Measurements from ENCODE around the gene MADD.
"Not testable (repeated sequence)": the region's sequence is repeated elsewhere in the genome, so short reads cannot be mapped to it uniquely, and the experiment has no call there.

MADD gene

DNA sequence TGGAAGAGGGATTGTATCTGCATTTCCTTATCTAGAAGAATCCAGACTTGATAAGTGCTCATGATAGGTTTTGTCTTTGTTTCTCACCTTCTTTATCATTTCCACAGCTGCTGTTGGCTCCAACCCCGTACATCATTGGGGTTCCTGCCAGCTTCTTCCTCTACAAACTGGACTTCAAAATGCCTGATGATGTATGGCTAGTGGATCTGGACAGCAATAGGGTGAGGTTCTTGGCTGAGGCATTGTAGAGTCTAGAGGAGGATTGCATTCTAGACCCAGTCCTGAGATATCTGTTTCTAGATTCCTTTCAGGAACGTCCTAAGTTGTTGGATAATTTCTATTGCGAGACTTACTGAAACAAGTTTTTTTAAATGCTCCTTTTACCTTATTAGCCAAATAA lies 8.1 kb downstream of the MADD start:
- no peak for DNase-seq

DNA sequence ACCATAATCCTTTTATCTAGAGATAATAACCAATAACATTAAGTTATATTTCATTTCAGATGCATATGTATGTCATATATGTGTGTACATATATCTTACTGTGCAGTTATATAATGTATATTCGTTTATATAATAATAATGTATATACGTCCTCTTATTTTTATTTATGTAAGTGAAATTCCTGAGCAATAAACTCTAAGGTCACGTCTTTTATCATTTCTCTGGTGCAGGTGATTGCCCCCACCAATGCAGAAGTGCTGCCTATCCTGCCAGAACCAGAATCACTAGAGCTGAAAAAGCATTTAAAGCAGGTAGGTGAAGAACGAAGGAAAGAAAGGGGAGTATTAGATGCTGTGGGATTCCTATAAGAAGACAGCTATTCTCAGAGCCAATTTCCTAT lies 8.8 kb downstream of the MADD start:
- no peak for DNase-seq

DNA sequence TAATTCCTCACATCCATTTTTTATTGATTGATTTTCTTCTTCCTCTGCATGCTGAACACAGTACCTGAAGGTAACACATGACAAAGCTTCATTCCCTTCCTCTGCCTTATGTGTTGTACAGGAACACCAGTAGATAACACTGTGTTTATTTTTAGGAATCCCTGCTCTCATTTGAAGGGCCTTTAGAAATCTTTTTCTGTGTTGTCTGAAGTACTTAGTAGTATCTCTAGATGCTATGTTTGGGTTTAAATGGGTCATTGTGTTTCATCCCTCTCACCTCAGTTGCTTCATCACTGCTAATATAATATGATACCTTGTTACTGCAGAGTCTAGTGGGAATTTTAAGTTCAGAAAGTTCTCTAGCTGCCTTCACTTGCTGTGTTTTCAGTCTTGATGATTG lies 10.2 kb downstream of the MADD start:
- DNase-seq = no peak

DNA sequence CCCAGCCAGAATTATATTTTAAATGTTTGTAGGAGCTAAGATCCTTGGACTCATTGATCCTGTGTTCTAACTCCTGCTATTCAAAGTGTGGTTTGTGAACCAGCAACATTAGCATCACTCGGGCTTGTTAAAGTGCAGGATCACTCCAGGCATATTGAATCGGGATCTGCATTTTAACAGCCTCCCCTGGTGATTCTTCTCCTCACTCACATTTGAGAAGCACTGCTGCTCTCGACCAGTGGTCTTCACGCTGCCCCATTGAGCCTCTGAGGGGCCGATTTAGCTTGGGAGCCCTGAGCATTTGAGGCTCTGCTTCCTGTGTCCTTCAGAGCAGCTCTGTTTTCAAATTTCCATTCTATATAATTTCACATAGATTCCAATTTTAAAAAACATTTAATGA lies 10.9 kb downstream of the MADD start:
- no peak for DNase-seq

DNA sequence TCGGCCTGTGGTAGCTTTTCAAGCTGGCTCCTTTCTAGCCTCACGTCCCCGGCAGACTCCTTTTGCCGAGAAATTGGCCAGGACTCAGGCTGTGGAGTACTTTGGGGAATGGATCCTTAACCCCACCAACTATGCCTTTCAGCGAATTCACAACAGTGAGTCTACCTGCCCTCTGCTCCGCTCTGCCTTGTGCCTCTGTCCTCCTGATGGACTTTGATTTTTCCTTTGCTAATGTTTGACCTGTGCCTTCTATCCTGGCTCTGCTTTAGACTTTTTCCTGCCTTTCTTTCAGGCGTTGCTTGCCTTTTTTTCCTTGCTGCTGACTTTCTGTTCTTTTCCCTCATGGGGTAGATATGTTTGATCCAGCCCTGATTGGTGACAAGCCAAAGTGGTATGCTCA lies 12.5 kb downstream of the MADD start:
- no peak for DNase-seq

DNA sequence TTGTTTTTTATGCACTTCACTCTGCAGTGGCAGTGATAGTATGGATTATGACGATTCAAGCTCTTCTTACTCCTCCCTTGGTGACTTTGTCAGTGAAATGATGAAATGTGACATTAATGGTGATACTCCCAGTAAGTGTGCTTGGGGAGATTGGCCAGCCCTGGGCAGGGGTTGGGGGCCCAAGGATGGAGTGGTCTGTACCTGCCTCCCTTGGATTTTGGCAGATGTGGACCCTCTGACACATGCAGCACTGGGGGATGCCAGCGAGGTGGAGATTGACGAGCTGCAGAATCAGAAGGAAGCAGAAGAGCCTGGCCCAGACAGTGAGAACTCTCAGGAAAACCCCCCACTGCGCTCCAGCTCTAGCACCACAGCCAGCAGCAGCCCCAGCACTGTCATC lies 14.2 kb downstream of the MADD start:
- DNase-seq = no peak

DNA sequence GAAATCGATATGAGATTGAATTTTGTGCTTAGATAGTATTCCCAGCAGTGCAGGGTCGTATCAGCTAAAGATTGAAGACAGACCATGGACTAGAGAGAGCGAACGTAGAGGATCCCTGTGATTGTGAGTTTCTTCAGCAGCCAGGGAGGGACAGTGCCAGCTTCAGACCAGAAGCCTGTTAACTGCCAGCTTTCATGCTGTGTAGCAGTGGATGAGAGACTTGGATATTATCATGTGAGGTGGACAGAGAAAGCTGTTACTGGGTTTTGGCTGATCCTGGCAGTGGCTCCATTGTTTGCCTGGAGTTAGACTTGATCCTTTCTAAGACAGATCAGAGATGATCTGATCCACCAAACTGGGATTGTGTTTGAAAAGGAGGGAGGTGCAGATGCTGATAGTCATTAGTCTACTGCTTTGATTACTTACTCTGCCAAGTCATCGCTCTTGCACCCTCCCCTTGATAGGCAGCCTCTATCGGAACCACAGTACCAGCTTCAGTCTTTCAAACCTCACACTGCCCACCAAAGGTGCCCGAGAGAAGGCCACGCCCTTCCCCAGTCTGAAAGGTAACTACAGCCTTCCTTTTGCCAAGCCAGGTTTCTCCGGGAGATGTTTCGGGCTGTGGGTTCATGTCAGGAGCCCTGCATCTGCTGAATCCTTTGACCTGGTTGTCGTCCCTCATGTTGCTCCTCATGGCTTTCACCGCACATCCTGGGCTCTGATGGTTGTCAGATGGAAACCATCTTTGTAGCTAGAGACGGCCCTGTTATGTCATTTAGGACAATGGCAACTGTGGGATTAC lies 16.2 kb downstream of the MADD start:
- DNase-seq = no peak

DNA sequence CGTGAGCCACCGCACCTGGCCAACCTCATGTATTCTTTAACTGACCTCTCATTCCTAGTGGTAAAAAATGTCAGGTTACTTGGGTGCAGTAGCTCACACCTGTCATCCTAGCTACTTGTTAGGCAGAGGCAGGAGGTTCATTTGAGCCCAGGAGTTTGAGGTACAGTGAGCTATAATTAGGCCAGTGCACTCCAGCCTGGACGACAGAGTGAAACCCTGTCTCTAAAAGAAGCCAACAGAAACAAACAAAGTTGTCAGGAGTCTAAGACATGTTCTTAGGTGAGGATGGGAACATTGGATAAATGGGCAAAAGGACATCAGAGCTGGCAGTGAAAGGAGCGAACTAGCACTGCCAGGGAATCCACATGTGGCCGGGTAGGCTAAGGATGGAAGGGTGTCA lies 18.1 kb downstream of the MADD start:
- no peak for DNase-seq

DNA sequence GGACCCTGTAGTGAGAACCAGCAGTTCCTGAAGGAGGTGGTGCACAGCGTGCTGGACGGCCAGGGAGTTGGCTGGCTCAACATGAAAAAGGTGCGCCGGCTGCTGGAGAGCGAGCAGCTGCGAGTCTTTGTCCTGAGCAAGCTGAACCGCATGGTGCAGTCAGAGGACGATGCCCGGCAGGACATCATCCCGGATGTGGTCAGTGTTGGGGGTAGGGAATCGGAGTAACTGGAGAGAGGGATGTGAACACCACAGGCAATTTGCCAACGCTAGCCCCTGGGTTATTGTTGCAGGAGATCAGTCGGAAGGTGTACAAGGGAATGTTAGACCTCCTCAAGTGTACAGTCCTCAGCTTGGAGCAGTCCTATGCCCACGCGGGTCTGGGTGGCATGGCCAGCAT lies 19.9 kb downstream of the MADD start:
- DNase-seq = no peak

DNA sequence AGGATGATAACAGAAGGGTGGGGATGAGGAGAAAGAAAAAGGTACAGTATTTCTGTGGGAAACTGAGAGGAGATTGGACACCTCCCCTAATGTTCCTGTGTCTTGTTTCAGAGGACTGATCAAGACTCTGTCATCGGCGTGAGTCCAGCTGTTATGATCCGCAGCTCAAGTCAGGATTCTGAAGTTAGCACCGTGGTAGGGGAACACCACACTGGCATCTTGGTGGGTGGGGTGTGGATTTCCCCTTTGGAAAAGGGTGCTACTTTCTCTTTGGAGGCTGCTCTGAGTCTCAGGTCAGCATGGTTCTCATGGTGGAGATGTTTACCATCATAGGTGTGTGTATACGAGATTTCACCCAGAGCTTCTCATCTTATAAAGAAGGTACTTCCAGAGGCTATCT lies 25.5 kb downstream of the MADD start:
- no peak for DNase-seq

DNA sequence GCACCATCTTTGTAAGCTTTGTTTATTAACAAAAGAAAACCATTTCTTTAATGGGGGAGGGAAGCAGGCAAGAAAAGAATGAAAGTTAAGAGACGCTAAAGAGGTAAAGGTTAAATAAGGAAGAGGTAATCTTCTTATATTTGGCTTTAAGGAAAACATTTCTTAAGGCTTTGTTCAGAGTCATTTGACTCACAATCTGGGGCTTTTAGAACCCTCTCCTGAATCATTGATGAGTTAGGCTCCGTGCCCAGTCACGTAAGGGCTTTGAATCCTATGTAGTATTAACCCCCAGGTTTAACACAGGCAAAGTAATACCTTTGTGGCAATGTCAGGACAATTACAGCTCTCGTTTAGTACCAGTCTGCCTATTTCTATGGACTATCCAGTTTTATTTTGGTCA lies 26.1 kb downstream of the MADD start:
- no peak for DNase-seq

DNA sequence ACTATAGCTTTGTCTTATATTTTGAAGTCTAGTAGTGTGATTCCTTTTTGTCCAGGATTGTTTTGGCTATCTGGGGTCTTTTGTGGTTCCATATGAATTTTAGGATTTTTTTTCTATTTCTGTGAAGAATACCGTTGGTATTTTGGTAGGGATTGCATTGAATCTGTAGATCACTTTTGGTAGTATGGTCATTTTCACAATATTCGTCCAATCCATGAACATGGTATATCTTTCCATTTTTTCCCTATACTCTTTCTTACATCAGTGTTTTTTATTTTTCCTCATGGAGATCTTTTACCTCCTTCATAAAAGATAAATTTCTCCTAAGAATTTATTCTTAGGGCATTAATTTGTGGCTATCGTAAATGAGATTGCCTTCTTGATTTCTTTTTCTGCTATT lies 29.1 kb downstream of the MADD start:
- no peak for DNase-seq

DNA sequence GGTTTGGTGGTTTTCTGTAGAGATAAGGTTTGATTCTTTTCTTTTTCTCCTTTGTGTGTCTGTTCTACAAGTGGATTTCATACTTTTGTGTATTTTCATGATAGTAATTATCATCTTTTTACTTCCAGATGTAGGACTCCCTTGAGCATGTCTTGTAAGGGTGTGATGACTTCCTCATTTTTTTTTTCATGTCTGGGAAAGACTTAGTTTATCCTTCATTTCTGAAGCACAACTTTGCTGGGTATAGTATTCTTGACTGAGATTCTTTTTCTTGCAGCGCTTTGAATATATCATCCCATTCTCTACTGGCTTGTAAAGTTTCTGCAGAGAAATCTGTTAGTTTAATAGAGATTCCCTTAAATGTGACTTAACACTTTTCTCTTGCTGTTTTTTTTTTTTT lies 32.9 kb downstream of the MADD start:
- no peak for DNase-seq

DNA sequence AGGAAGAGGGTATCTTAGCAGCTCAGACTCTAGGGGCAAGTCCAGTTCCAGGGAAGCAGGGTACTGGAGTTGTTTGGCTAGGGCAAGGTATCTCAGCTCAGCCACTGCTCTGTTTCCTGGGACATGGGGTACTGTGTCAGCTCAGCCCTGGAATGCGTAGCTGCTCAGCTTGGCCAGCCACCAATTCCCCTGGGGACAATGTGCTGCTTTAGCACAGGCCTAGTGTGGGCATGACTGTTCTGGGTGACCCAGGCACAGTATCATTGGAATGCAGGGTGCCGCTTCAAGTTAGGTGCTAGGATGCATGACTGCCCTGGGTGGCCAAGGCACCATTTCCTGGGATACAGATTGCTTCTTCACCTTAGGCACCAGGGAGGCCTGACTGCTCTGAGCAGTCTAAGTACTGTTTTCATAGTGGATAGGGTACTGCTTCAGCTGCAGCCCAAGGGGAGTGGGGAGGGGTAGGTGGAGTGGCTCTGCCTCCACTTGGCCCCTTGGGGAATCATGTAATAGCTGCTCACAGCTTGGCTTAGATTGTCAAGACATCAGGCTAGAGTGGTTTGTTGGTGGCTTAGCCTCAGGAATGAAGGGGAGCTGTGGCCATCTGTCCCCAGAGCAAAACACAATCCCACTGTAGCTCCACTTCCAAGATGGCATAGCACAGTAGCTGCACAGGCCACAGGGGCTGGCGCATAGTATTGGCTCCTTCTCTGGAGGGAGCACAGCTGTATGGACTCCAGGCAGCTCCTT lies 36.0 kb downstream of the MADD start:
- no peak for DNase-seq

DNA sequence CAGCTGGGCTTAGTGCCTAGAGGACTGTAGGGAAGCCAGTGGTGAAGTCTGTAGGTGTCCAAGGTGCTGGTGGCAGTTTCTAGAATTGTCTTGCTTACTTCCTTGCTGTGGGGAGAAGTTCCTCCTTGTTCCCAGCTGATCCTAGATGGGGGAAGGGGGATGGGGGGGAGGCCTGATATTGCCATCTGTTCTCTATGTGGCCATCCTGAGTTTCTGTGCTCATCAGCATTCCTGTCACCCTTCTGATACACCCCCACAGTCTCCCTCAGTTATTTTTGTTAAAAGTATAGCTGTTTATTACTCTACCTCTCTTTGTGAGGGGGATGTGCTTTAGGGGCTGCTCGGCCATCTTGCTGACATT lies 36.5 kb downstream of the MADD start:
- no peak for DNase-seq

DNA sequence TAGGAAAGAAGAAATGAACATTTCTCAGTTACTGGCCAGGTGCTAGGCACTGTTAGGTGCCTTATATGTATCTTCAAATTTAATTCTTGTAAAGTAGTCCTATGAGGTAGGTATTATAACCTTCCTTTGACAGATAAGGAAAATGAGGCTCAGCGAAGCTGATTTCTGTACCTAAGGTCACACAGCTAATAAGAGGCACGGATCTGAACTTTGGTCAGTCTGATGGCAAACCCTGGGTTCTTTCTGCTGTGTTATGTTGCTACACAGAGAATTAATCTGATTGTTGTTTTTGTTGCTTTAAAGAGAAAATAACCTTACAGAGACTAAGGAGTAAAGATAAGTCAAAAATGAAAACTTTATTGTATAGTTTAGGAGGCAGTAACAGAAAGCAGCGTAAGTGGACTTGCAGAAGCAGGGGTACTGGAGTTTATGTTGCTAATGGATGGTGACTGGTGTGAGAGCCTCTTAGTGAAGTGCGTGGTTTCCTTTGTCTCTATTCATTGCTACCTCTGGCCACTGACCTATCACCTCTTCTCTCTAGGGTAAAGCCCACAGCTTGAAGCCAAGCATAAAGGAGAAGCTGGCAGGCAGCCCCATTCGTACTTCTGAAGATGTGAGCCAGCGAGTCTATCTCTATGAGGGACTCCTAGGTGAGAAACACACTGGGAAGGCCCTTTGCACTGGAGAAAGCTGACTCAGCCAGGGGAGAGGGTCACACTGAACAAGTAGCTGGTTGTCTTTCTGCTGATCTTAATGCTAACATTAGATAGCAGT lies 38.3 kb downstream of the MADD start:
- no peak for DNase-seq

DNA sequence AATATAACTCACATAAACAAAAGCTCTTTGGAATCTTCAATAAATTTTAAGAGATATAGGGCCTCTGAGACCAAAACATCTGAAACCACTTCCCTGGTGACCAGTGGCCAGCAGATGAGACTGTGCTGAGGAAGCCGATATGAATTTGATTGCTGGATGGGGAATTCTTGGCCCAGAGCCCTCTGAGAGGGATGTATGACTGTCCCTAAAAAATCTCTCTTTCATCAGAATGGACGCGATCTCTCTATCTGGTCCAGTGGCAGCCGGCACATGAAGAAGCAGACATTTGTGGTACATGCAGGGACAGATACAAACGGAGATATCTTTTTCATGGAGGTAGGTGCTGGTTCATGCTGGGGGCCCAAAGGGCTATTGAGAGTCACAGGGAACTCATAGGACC lies 45.1 kb downstream of the MADD start:
- DNase-seq = no peak

DNA sequence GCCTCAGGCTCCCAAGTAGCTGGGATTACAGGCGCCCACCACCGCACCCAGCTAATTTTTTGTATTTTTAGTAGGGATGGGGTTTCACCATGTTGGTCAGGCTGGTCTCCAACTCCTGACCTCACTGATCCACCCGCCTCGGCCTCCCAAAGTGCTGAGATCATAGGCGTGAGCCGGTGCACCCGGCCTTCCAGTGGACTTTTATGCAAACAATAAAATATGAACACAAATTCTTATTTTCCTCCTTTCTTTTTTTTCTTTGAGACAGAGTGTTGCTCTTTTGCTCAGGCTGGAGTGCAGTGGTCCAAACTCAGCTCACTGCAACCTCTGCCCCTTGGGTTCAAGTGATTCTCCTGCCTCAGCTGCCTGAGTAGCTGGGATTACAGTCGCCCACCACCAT lies 46.6 kb downstream of the MADD start:
- not testable (repeated sequence) for DNase-seq

DNA sequence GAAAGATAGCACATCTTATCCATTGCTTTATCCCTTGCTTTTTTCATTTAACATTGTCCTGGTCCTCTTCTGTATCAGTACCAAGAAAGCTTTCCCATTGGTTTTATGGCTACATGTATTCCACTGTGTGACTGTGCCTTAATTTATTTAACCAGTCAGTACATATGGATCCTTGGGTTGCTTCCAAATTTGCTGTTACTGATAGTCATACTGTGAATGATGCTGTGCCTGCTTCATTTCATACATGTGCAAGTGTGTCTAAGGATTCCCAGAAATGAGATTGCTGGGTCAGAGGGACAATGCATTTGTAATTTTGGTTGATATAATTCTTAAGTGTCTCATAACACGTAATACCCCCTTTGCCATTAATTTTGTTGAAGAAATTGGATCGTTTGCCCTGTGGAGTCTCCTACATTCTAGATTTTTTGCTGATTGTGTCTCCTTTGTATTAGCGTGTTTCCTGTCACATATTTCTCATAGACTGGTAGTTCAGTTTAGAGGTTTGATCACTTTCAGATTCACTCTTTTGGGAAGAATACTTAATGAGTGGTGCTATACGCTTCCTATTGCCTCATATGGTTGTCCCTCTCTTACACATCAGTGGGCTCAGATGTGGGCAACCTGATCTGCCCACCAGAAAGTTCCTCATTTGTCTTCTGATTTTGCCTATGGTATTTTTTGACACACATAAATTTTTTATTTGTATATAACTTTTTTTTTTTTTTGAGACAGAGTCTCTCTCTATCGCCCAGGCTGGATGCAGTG lies 47.3 kb downstream of the MADD start:
- DNase-seq = no peak

DNA sequence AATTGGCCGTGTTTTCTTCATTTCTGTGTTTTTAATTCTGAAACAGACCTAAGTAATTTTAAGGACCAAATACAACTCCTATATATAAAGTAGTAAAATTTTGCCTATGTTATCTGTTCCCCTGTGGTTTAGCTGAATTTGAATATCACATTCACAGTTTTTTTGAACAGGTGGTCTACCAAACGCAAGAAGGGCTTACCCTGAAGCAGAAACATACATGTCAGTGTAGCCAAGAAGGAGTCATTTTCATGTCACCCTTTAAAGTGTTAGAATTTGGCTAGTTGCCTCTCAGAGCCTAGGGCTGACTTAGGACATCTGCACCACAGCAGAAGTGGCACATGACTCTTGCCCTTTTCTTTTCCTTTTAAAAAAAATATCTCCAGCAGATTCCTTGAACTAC lies 48.2 kb downstream of the MADD start:
- no peak for DNase-seq

DNA sequence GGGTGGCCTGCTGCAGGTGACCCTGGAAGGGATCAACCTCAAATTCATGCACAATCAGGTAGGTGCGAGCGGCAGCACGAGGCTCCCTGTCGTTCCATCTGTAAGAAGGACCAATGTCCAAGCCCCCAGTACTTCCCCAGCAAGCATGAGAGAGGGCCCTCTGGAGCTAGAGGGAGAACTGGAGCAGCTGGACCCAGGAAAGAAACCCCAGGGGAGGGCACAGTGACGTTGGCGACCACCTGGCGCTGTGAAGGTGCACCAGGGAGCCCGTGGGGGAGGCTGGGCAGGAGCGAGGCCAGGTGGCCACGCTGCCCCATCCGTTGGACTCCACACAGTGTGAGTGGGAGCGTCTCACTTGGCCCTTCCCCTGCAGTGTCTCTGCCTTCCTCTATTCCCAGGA lies 54.6 kb downstream of the MADD start:
- DNase-seq = no peak

DNA sequence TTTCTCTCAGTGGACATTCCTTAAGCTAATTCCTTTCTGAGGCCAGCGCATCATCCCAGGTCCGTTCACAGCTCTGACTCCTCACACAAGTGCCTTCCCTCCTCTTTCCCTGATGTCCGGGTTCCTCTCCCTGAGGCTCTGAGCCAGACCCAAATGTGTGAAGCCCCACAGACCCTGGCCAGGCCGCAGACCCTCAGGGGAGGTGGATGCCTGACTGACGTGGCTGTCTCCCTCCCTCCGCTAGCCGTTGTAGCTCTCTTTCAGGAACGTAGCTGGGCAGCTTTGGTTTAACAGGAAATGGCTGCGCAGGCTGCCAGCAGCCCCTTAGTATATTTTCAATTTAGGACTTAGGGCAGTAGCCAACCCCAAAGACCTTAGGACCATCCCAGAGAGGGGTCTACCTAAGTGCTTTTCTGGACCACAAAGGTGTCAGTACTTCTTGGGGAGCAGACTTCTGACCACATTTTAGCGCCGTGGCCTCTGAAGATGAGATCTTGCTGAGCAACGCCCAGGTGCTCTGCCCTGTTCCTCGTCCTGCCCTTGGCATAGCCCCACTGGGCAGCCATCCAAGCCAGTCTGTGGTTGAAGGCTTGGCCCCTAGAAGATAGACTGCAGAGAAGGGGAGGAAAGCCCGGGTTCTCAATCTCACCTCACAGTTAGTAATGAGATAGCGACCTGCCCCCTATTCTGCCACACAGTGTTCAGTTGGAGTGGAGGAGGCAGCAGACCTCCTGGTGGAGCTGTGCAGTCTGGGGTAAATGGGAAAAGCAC lies 55.5 kb downstream of the MADD start:
- DNase-seq = no peak

Data from activated CD4-positive, alpha-beta T cell treated with anti-CD3 and anti-CD28 coated beads, Interleukin-2, amount 50 U/mL, for 4 hours (primary cell).